ENCODE results near the gene CD48. TPM values are rescaled to one million over a fixed set of nuclear protein-coding genes. Genes with fewer than 3 reads are reported as not detected.

CD48 gene
- total and polyA plus RNA-seq, 2 of the 4 experiments (the other 2 are of a cell fraction): not detected

- H4K20me1 ChIP-seq (ENCODE audit: insufficient read depth, low read length): no peaks in the 10 kb centered on the region
- no peak overlapping the region for H3K56ac ChIP-seq (ENCODE audit: extremely low read depth, insufficient read depth, low read length)
- intact Hi-C loops (cut with micrococcal nuclease) (loop anchor here (1.0 kb wide), 1 partner anchor 16 kb away; no protein-coding TSS in a partner anchor), dilution Hi-C loops (cut with HindIII; ENCODE audit: low sequenced_read_pairs, unreplicated experiment) (no loop called here), in situ Hi-C loops (cut with MboI; ENCODE audit: low sequenced_read_pairs) (no loop called here)
- DNase-seq (no peak), ATAC-seq (ENCODE audit: low read depth) (no peak)
- H3K4me3 ChIP-seq (ENCODE audit: insufficient read depth, low read depth, low read length): no peak overlapping the region
- H3K79me1 ChIP-seq (ENCODE audit: low read depth in 1 of 2, low read length in 2 of 2): no peaks in the 10 kb centered on the region
- H2BK120ac ChIP-seq (ENCODE audit: low read depth, low read length): no peak overlapping the region
- no peak overlapping the region for H3K14ac ChIP-seq (replicated peaks; ENCODE audit: low read depth, low read length)
- H3K4ac ChIP-seq (ENCODE audit: low read depth, low read length): no peak overlapping the region
- BruUV-seq (replicated peaks): no TSS peak
- no peak overlapping the region for H3K23ac ChIP-seq (ENCODE audit: low read depth, low read length)
- no peak overlapping the region for H2AK5ac ChIP-seq (ENCODE audit: low read depth, low read length)
- WGBS, 2 experiments (ENCODE audit: extremely low coverage in 2 of 2, insufficient read length in 1 of 2): no CpG with 5 or more reads among the region's 3 CpGs
- no peak overlapping the region for H2BK5ac ChIP-seq (ENCODE audit: low read depth, low read length, poor library complexity, severe bottlenecking)
- POLR2A ChIA-PET (ENCODE audit: unreplicated experiment): no interaction called here
- CTCF ChIA-PET: no interaction called here
- TF ChIP-seq CHD1 (IDR thresholded peaks at IDR 0.05; ENCODE audit: low read depth, low read length) (no peak), POLR2A (IDR thresholded peaks at IDR 0.05; ENCODE audit: low read depth, low read length) (no peak)
- no peaks in the 10 kb centered on the region for H3K4me1 ChIP-seq (ENCODE audit: control insufficient read depth, insufficient read depth, low read length)
- no peaks in the 10 kb centered on the region for H3K27me3 ChIP-seq (ENCODE audit: control insufficient read depth, insufficient read depth, low read length)
- H2AK9ac ChIP-seq (replicated peaks; ENCODE audit: low read depth, low read length, poor library complexity): no peak overlapping the region
- H3K9me3 ChIP-seq (ENCODE audit: control insufficient read depth, insufficient read depth, low read length): no peaks in the 10 kb centered on the region
- no peak overlapping the region for H3K18ac ChIP-seq (ENCODE audit: low read depth, low read length)
- no peaks in the 10 kb centered on the region for H3K36me3 ChIP-seq (ENCODE audit: control insufficient read depth, insufficient read depth, low read length)
- H4K91ac ChIP-seq (ENCODE audit: insufficient read depth, low read depth, low read length): no peak overlapping the region
- no peaks in the 10 kb centered on the region for H3K9me1 ChIP-seq (ENCODE audit: insufficient read depth, low read length)
- H4K8ac ChIP-seq (ENCODE audit: low read depth in 2 of 2, low read length in 2 of 2): no peak overlapping the region
- H3K27ac ChIP-seq (ENCODE audit: insufficient read depth, low read length): no peak overlapping the region
- H3K4me2 ChIP-seq (ENCODE audit: low read depth, low read length): no peak overlapping the region
- no peak overlapping the region for H2BK15ac ChIP-seq (ENCODE audit: low read depth, low read length)
- no peak overlapping the region for H3K9ac ChIP-seq (ENCODE audit: low read depth, low read length)
- H2BK20ac ChIP-seq (ENCODE audit: low read depth, low read length): no peak overlapping the region
- H2AFZ ChIP-seq (replicated peaks; ENCODE audit: low read length, poor library complexity): no peak overlapping the region
- no peak overlapping the region for H4K5ac ChIP-seq (ENCODE audit: low read depth, low read length)
These were observed 45.6 kb downstream of the CD48 start for GRCh38 chr1:160666079-160666442.
